ENCODE results near the gene ORM2. TPM values are rescaled to one million over a fixed set of nuclear protein-coding genes. Genes with fewer than 3 reads are reported as not detected.
"Not testable (repeated sequence)": the region's sequence is repeated elsewhere in the genome, so short reads cannot be mapped to it uniquely, and the experiment has no call there.

The ORM2 gene
- total and polyA plus RNA-seq, 5 experiments from 2014 or later, result not detected

GRCh38 chr9:114330636-114331035 lies 967 bp downstream of the ORM2 start:
- DNase-seq (peak in 1 of 10 donors; percentile 52), ATAC-seq (no peak)
- Mint-ChIP-seq H3K9me3 (no peaks in the 10 kb centered on the region), H3K27ac (peak overlapping the region; percentile 58 to 86 (median 80)), H3K27me3 (no peaks in the 10 kb centered on the region), H3K36me3 (peaks cover 0 to 8% (median 4%) of the 10 kb centered on the region in 3 donors), H3K4me1 (peaks cover 12 to 21% (median 17%) of the 10 kb centered on the region in 4 donors), H3K4me3 (peak overlapping the region in 3 of 10 donors; percentile 34 to 54 (median 39))
- POLR2A ChIA-PET, result interaction anchor here (1.1 kb wide), 1 partner anchor 10 kb away, joined by 3 read pairs; no protein-coding TSS in a partner anchor

DNA sequence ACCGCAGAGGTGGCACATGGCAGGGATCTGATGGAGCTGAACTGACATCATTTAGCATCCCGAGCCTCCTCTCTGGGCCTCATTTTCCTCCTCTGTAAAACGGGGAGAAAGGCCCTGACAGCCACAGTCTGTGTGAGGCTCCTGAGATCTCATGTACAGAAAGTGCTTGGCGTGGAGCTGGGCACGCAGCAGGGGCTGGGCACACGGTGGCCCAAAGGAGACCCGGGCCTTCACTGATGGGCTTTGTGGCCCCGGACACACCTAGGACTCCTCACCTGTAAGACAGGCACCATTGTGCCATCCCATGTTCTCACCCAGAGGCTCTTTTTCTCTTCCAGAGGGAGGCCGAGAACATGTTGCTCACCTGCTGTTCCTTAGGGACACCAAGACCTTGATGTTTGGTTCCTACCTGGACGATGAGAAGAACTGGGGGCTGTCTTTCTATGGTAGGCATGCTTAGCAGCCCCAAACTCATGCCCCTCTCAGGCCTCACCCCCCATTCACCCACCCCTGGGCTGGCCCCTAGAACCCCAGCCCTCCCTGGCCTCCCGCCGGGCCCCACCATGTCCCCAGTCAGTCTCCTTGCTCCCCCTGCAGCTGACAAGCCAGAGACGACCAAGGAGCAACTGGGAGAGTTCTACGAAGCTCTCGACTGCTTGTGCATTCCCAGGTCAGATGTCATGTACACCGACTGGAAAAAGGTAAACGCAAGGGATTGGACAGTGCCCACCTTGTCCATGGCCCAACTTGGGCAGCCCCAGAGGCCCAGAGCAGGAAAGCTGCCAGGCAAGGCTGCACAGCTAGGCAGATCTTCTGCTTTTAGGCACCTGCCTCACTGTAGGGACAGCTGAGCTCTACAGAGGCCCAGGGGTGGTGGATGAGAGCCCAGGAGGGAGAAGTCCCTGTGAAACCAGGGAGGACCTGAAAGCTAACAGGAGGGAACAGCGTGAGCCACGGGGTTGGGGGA lies 1.8 kb downstream of the ORM2 start:
- Mint-ChIP-seq H3K4me1 (peaks cover 12 to 21% (median 17%) of the 10 kb centered on the region in 4 donors), H3K27ac (peak overlapping the region; percentile 39 to 86 (median 80)), H3K4me3 (peak overlapping the region in 2 of 10 donors; percentile 54 to 65), H3K36me3 (peaks cover 0 to 17% (median 4%) of the 10 kb centered on the region in 3 donors)
- H3K27me3 Mint-ChIP-seq, H3K9me3 Mint-ChIP-seq: not testable (repeated sequence)
- POLR2A ChIA-PET, result interaction anchor here (0.5 to 2.1 kb wide), 5 partner anchors 9 to 65 kb away, joined by 3 to 7 read pairs (median 3); partner anchors contain the start of gene AKNA
- ATAC-seq, result peak; percentile 4 to 9
- peak in 2 of 10 donors; percentile 21 to 52 for DNase-seq

- Mint-ChIP-seq H3K36me3 (peaks cover 2 to 27% (median 4%) of the 10 kb centered on the region in 3 donors), H3K4me3 (peak overlapping the region in 2 of 10 donors; percentile 29 to 66), H3K4me1 (peaks cover 12 to 21% (median 17%) of the 10 kb centered on the region in 4 donors), H3K27ac (peak overlapping the region in 9 of 10 donors; percentile 29 to 89 (median 57))
- not testable (repeated sequence) for H3K9me3 Mint-ChIP-seq, H3K27me3 Mint-ChIP-seq, ATAC-seq
- POLR2A ChIA-PET, result interaction anchor here (1.5 to 2.1 kb wide), 3 partner anchors 33 to 63 kb away, joined by 3 to 7 read pairs (median 4); partner anchors contain the start of gene AKNA
- peak in 1 of 10 donors; percentile 61 for DNase-seq
These were observed 2.9 kb downstream of the ORM2 start for GRCh38 chr9:114332474-114333040.

DNA sequence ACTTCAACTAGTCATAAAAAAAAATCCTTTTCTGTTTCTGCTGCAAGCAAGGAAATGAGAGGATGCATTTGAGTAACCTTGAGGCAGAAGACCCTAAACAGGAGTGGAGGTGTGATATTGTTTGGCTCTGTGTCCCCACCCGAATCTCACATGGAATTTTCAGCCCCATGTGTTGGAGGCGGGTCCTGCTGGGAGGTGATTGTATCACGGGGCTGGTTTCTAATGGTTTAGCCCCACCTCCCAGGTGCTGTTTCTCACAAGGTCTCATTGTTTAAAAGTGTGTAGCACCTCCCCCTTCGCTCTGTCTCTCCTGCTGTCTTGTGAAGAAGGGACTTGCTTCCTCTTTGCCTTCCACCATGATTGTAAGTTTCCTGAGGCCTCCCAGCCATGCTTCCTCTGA lies 4.0 kb downstream of the ORM2 start:
- not testable (repeated sequence) for H3K27ac Mint-ChIP-seq, DNase-seq, ATAC-seq, H3K27me3 Mint-ChIP-seq, H3K9me3 Mint-ChIP-seq, H3K4me3 Mint-ChIP-seq
- peaks cover 13 to 25% (median 20%) of the 10 kb centered on the region in 4 donors for H3K4me1 Mint-ChIP-seq
- H3K36me3 Mint-ChIP-seq, result peaks cover 2 to 38% (median 4%) of the 10 kb centered on the region in 3 donors
- POLR2A ChIA-PET, result interaction anchor here (41.6 kb wide), 1 partner anchor 59 kb away, joined by 1589 read pairs; the partner anchor contains the start of gene AKNA

- DNase-seq (no peak), ATAC-seq (peak in 1 of 2 donors; percentile 10)
- Mint-ChIP-seq H3K4me1 (peaks cover 13 to 27% (median 25%) of the 10 kb centered on the region in 4 donors), H3K9me3 (no peaks in the 10 kb centered on the region), H3K27ac (peak overlapping the region in 9 of 10 donors; percentile 6 to 88 (median 60)), H3K27me3 (no peaks in the 10 kb centered on the region), H3K4me3 (no peak overlapping the region), H3K36me3 (peaks cover 4 to 46% (median 9%) of the 10 kb centered on the region in 3 donors)
- POLR2A ChIA-PET, result interaction anchor here (0.6 to 41.6 kb wide), 2 partner anchors 14 to 58 kb away, joined by 3 to 1589 read pairs; partner anchors contain the start of gene AKNA
These were observed 4.8 kb downstream of the ORM2 start for GRCh38 chr9:114334490-114334889.

GRCh38 chr9:114335745-114336144 lies 6.1 kb downstream of the ORM2 start:
- Mint-ChIP-seq H3K9me3 (no peaks in the 10 kb centered on the region), H3K4me3 (no peak overlapping the region), H3K36me3 (peaks cover 4 to 59% (median 9%) of the 10 kb centered on the region in 3 donors), H3K27ac (peak overlapping the region in 7 of 10 donors; percentile 36 to 83 (median 55)), H3K4me1 (peaks cover 10 to 32% (median 30%) of the 10 kb centered on the region in 4 donors), H3K27me3 (no peaks in the 10 kb centered on the region)
- ATAC-seq (no peak), DNase-seq (no peak)
- POLR2A ChIA-PET, result interaction anchor here (1.6 to 41.6 kb wide), 3 partner anchors 14 to 57 kb away, joined by 6 to 1589 read pairs (median 324); partner anchors contain the start of gene AKNA

GRCh38 chr9:114336157-114336556 lies 6.5 kb downstream of the ORM2 start:
- no peak for ATAC-seq
- H3K27ac Mint-ChIP-seq, result peak overlapping the region in 6 of 10 donors; percentile 34 to 83 (median 53)
- peaks cover 5 to 63% (median 9%) of the 10 kb centered on the region in 3 donors for H3K36me3 Mint-ChIP-seq
- no peaks in the 10 kb centered on the region for H3K27me3 Mint-ChIP-seq
- H3K9me3 Mint-ChIP-seq, result no peaks in the 10 kb centered on the region
- H3K4me1 Mint-ChIP-seq, result peaks cover 7 to 30% (median 29%) of the 10 kb centered on the region in 4 donors
- DNase-seq, result no peak
- POLR2A ChIA-PET, result interaction anchor here (1.4 to 41.6 kb wide), 4 partner anchors 13 to 57 kb away, joined by 4 to 1589 read pairs (median 165); partner anchors contain the start of gene AKNA
- H3K4me3 Mint-ChIP-seq, result no peak overlapping the region

- peaks cover 10 to 33% (median 29%) of the 10 kb centered on the region in 4 donors for H3K4me1 Mint-ChIP-seq
- H3K36me3 Mint-ChIP-seq, result peaks cover 8 to 70% (median 14%) of the 10 kb centered on the region in 3 donors
- DNase-seq (no peak), ATAC-seq (no peak)
- POLR2A ChIA-PET, result interaction anchor here (1.4 to 41.6 kb wide), 4 partner anchors 13 to 56 kb away, joined by 4 to 1589 read pairs (median 165); partner anchors contain the start of gene AKNA
- H3K4me3 Mint-ChIP-seq, result no peak overlapping the region
- no peaks in the 10 kb centered on the region for H3K27me3 Mint-ChIP-seq
- H3K27ac Mint-ChIP-seq, result peak overlapping the region in 6 of 10 donors; percentile 25 to 66 (median 36)
- no peaks in the 10 kb centered on the region for H3K9me3 Mint-ChIP-seq
These were observed 7.2 kb downstream of the ORM2 start for GRCh38 chr9:114336699-114337395.

GRCh38 chr9:114338187-114338586 lies 8.5 kb downstream of the ORM2 start:
- Mint-ChIP-seq H3K4me1 (peaks cover 7 to 31% (median 30%) of the 10 kb centered on the region in 4 donors), H3K36me3 (peaks cover 8 to 81% (median 19%) of the 10 kb centered on the region in 3 donors), H3K27me3 (no peaks in the 10 kb centered on the region), H3K9me3 (no peaks in the 10 kb centered on the region), H3K4me3 (no peak overlapping the region), H3K27ac (peak overlapping the region in 6 of 10 donors; percentile 14 to 84 (median 52))
- ATAC-seq (no peak), DNase-seq (no peak)
- POLR2A ChIA-PET, result interaction anchor here (0.8 to 41.6 kb wide), 5 partner anchors 11 to 281 kb away, joined by 3 to 1589 read pairs (median 4); partner anchors contain the start of gene AKNA

GRCh38 chr9:114339130-114339908 lies 9.7 kb downstream of the ORM2 start:
- Mint-ChIP-seq H3K4me1 (peaks cover 7 to 42% (median 38%) of the 10 kb centered on the region in 4 donors), H3K36me3 (peaks cover 8 to 93% (median 20%) of the 10 kb centered on the region in 3 donors), H3K27me3 (no peaks in the 10 kb centered on the region), H3K4me3 (no peak overlapping the region), H3K27ac (peak overlapping the region in 9 of 10 donors; percentile 25 to 87 (median 79)), H3K9me3 (no peaks in the 10 kb centered on the region)
- DNase-seq (peak; percentile 18 to 73 (median 56)), ATAC-seq (peak; percentile 63 to 67)
- POLR2A ChIA-PET, result interaction anchor here (1.1 to 41.6 kb wide), 4 partner anchors 10 to 54 kb away, joined by 3 to 1589 read pairs (median 164); partner anchors contain the start of gene AKNA

Measured in naive thymus-derived CD8-positive, alpha-beta T cell (primary cell).